Natural killer cell (primary cell): ENCODE results near the gene REEP1. TPM values are rescaled to one million over a fixed set of nuclear protein-coding genes. Genes with fewer than 3 reads are reported as not detected.

Source experiments
- ATAC-seq, 3 donors: fragments of 150-1000 bp in 2 of 3; fragments of 200-7000 bp in 1 of 3; cut with Tn5 transposase; 1 replicate in 1 of 3; 2 replicates in 2 of 3; pipeline ENCODE4 v1.10.0; 2021; ENCODE audit warnings: mild to moderate bottlenecking in 2 of 3, moderate library complexity in 2 of 3
- DNase-seq, 2 donors: peaks; one replicate each; pipeline versions ENCODE4 v3.0.0 to v3.0.0-alpha.2; 2013 to 2021; ENCODE audit warnings: mixed read lengths in 1 of 2
- H3K27ac ChIP-seq: one replicate; pipeline ENCODE4 v1.5.1; 2013; ENCODE audit warnings: mild to moderate bottlenecking, low read length
- H3K27me3 ChIP-seq: one replicate; pipeline ENCODE4 v1.6.1; 2013; ENCODE audit warnings: low read length; ENCODE audit not compliant: control insufficient read depth, insufficient read depth
- H3K36me3 ChIP-seq: one replicate; pipeline ENCODE4 v1.6.1; 2013; ENCODE audit warnings: low read length; ENCODE audit not compliant: control insufficient read depth, insufficient read depth
- H3K4me1 ChIP-seq: one replicate; pipeline ENCODE4 v1.6.1; 2013; ENCODE audit warnings: low read length; ENCODE audit not compliant: control insufficient read depth, insufficient read depth
- H3K4me3 ChIP-seq: one replicate; pipeline ENCODE4 v1.5.1; 2013; ENCODE audit warnings: low read length
- H3K9me3 ChIP-seq: one replicate; pipeline ENCODE4 v1.6.1; 2013; ENCODE audit warnings: low read length; ENCODE audit not compliant: control insufficient read depth, insufficient read depth
- H3K27ac Mint-ChIP-seq, 2 donors: one replicate each; pipeline ENCODE4 v1.8.0; 2022; ENCODE audit warnings: mild to moderate bottlenecking in 2 of 2, mixed read lengths in 2 of 2, moderate library complexity in 1 of 2
- H3K27me3 Mint-ChIP-seq, 2 donors: one replicate each; pipeline ENCODE4 v1.8.0; 2022; ENCODE audit warnings: low read depth in 2 of 2, mixed read lengths in 2 of 2
- H3K36me3 Mint-ChIP-seq: one replicate; pipeline ENCODE4 v1.8.0; 2022; ENCODE audit warnings: mixed read lengths
- H3K4me1 Mint-ChIP-seq, 2 donors: one replicate each; pipeline ENCODE4 v1.8.0; 2022; ENCODE audit warnings: mixed read lengths in 2 of 2
- H3K4me3 Mint-ChIP-seq: one replicate; pipeline ENCODE4 v1.8.0; 2022; ENCODE audit warnings: mild to moderate bottlenecking, moderate library complexity, mixed read lengths
- H3K9me3 Mint-ChIP-seq, 2 donors: one replicate each; pipeline ENCODE4 v1.8.0; 2022; ENCODE audit warnings: mixed read lengths in 2 of 2
- WGBS: methylation state at CpG from one replicate; pipeline ENCODE4 v1.1.7; 2013; ENCODE audit warnings: missing lambda C conversion rate; ENCODE audit not compliant: insufficient coverage; 5-methylcytosine and 5-hydroxymethylcytosine counted together
- intact Hi-C: fragments of 100-400 bp; cut with micrococcal nuclease; formaldehyde crosslinking; loops from one replicate; pipeline ENCODE4 v1.14.2; 2022
- total RNA-seq, 4 donors: library from RNA; stranded (reverse); fragments of 120-200 nt in 1 of 4; gene quantifications; one replicate each; pipeline versions ENCODE4 v1.2.3 to v1.2.4, GENCODE V29; 2013 to 2022
- TF ChIP-seq, protein P1 (sequence below): fragments of 200-600 bp; IDR thresholded peaks from one replicate; pipeline ENCODE4 v1.8.0; 2022; ENCODE audit warnings: antibody characterized with exemption

REEP1 gene
- total RNA-seq, 3 donors from 2014 or later (not counting 1 experiment from before 2014, with no cell fraction given) = 0.10 TPM; not detected in 2

DNA sequence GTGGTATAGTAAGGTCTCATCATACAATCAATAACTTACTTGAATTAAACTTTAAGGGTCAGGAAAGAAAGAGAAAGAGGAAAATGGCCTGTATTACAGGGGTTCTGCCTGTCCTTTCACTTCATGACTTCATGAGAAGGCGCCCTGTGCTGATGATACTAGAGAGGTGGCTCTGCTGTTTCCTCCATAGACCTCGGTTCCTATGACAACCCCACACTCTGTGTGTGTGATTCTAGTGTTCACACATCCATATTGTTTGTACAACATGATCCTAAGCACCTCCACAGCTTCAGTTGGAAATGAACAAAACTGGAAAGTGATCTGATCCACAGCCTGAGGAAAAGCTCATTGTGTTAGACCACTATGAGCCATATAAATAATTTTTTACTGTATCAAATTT lies 7.0 kb upstream of the REEP1 start:
- peaks cover 14% of the 10 kb centered on the region for H3K27me3 ChIP-seq

DNA sequence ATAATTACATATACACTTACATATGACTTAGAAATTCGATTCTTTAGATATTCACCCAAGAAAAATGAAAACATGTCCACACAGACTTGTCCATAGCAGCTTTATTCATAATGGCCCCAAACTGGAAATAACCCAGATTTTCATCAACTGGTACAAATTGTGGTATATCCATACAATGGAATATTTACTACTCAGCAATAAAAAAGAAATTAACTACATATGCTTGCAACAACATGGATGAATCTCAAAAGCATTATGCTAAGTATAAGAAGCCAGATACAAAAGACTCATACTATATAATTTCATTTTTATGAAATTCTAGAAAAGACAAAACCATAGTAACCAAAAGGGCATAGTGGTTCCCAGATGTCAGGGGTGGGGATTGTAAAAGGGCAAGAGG lies 5.1 kb upstream of the REEP1 start:
- ATAC-seq (no peak), DNase-seq (no peak)
- H3K4me3 ChIP-seq = no peak overlapping the region
- Mint-ChIP-seq H3K27me3 (peaks cover 37 to 70% of the 10 kb centered on the region in 2 donors), H3K36me3 (peaks cover 12% of the 10 kb centered on the region), H3K27ac (no peak overlapping the region), H3K4me3 (no peak overlapping the region), H3K9me3 (peaks cover 0 to 8% of the 10 kb centered on the region in 2 donors), H3K4me1 (peaks cover 0 to 5% of the 10 kb centered on the region in 2 donors)
- peaks cover 6% of the 10 kb centered on the region for H3K9me3 ChIP-seq
- TF ChIP-seq, protein P1, sequence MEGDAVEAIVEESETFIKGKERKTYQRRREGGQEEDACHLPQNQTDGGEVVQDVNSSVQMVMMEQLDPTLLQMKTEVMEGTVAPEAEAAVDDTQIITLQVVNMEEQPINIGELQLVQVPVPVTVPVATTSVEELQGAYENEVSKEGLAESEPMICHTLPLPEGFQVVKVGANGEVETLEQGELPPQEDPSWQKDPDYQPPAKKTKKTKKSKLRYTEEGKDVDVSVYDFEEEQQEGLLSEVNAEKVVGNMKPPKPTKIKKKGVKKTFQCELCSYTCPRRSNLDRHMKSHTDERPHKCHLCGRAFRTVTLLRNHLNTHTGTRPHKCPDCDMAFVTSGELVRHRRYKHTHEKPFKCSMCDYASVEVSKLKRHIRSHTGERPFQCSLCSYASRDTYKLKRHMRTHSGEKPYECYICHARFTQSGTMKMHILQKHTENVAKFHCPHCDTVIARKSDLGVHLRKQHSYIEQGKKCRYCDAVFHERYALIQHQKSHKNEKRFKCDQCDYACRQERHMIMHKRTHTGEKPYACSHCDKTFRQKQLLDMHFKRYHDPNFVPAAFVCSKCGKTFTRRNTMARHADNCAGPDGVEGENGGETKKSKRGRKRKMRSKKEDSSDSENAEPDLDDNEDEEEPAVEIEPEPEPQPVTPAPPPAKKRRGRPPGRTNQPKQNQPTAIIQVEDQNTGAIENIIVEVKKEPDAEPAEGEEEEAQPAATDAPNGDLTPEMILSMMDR = no peak
- no peak overlapping the region for H3K27ac ChIP-seq
- peaks cover 24% of the 10 kb centered on the region for H3K27me3 ChIP-seq
- no peaks in the 10 kb centered on the region for H3K4me1 ChIP-seq
- WGBS = 85% methylated on average over 1 of the region's 1 CpG
- intact Hi-C loops = no loop called here
- H3K36me3 ChIP-seq = no peaks in the 10 kb centered on the region

More for the DNA sequence above, 7.0 kb upstream of the REEP1 start:
- TF ChIP-seq, protein P1 = no peak
- Mint-ChIP-seq H3K27ac (no peak overlapping the region), H3K4me3 (no peak overlapping the region), H3K4me1 (no peaks in the 10 kb centered on the region), H3K36me3 (peaks cover 12% of the 10 kb centered on the region), H3K27me3 (peaks cover 39 to 65% of the 10 kb centered on the region in 2 donors), H3K9me3 (peaks cover 0 to 8% of the 10 kb centered on the region in 2 donors)
- H3K9me3 ChIP-seq = peaks cover 6% of the 10 kb centered on the region
- H3K4me3 ChIP-seq = no peak overlapping the region
- no peaks in the 10 kb centered on the region for H3K4me1 ChIP-seq
- DNase-seq (no peak), ATAC-seq (no peak)
- no peaks in the 10 kb centered on the region for H3K36me3 ChIP-seq
- WGBS = 76% methylated on average over 2 of the region's 2 CpGs
- intact Hi-C loops = no loop called here
- H3K27ac ChIP-seq = no peak overlapping the region

DNA sequence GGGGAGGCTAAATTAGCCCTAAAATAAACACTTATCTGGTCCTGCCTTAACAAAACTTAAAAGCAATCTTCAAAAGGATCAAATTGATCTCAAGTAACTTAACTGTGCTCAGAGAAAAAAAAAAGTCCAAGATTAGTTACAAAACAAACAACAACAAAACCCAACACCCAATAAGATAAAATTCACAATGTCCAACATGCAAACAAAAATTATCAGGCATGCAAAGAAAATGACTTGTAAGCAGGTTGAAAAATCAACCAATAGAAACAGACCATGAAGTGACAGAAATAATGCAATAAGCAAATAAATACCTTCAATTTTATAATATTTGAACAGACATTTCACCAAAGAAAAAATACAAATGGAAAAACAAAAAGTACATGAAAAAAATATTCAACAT lies 4.0 kb upstream of the REEP1 start:
- peaks cover 0 to 9% of the 10 kb centered on the region in 2 donors for H3K4me1 Mint-ChIP-seq
- peaks cover 12% of the 10 kb centered on the region for H3K36me3 Mint-ChIP-seq
- H3K27me3 Mint-ChIP-seq = peaks cover 36 to 69% of the 10 kb centered on the region in 2 donors
- H3K4me3 Mint-ChIP-seq = no peak overlapping the region
- peaks cover 0 to 8% of the 10 kb centered on the region in 2 donors for H3K9me3 Mint-ChIP-seq
- Histone ChIP-seq H3K9me3 (peaks cover 6% of the 10 kb centered on the region), H3K27ac (no peak overlapping the region), H3K4me1 (peaks cover 5% of the 10 kb centered on the region), H3K36me3 (no peaks in the 10 kb centered on the region), H3K27me3 (peaks cover 28% of the 10 kb centered on the region), H3K4me3 (no peak overlapping the region)
- intact Hi-C loops = no loop called here
- DNase-seq (no peak), ATAC-seq (no peak)
- no peak overlapping the region for H3K27ac Mint-ChIP-seq
- TF ChIP-seq, protein P1 = no peak

DNA sequence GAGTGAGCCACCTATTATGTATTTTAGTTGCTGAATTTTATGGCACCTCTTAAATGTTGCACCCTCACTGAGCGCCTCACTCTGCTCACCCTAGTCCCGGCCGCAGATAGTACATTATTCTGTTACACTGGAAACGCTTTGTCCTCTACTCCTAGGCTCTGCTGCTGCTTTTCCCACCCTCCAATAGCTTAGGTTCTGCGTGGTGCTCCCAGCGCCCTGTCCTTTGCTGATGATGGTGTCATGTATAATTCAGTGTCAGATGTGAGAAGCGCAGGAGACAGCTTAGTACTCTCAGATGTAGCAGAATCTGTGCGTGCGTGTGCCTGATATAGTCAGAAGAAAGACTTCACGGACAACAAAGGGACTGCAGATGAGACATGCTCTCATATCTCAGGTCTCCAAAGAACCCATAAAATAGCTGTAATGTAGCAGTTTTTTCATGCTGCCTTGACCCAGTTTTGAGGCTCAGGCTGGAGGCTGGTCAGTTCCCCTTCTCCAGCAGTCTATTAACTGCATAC lies 1.4 kb upstream of the REEP1 start:
- peaks cover 52 to 81% of the 10 kb centered on the region in 2 donors for H3K27me3 Mint-ChIP-seq
- no peak for ATAC-seq
- no peak overlapping the region for H3K27ac Mint-ChIP-seq
- peaks cover 0 to 8% of the 10 kb centered on the region in 2 donors for H3K9me3 Mint-ChIP-seq
- peaks cover 12% of the 10 kb centered on the region for H3K36me3 Mint-ChIP-seq
- 80% methylated on average over 9 of the region's 10 CpGs for WGBS
- Histone ChIP-seq H3K27me3 (peaks cover 30% of the 10 kb centered on the region), H3K9me3 (peaks cover 6% of the 10 kb centered on the region), H3K4me3 (no peak overlapping the region), H3K36me3 (no peaks in the 10 kb centered on the region), H3K4me1 (peaks cover 5% of the 10 kb centered on the region), H3K27ac (no peak overlapping the region)
- intact Hi-C loops = no loop called here
- DNase-seq = no peak
- H3K4me3 Mint-ChIP-seq = no peak overlapping the region
- H3K4me1 Mint-ChIP-seq = peaks cover 0 to 9% of the 10 kb centered on the region in 2 donors
- TF ChIP-seq, protein P1 = no peak
